HG03378 (cell line): ENCODE measurements around the gene SNPH.
"Not testable (repeated sequence)": the region's sequence is repeated elsewhere in the genome, so short reads cannot be mapped to it uniquely, and the experiment has no call there.

Experiments used
- ATAC-seq: cut with Tn5 transposase; IDR thresholded peaks from one replicate; pipeline ENCODE4 v1.9.1; 2021; ENCODE audit warnings: mild to moderate bottlenecking, moderate library complexity; ENCODE audit not compliant: unreplicated experiment

SNPH gene, protein sequence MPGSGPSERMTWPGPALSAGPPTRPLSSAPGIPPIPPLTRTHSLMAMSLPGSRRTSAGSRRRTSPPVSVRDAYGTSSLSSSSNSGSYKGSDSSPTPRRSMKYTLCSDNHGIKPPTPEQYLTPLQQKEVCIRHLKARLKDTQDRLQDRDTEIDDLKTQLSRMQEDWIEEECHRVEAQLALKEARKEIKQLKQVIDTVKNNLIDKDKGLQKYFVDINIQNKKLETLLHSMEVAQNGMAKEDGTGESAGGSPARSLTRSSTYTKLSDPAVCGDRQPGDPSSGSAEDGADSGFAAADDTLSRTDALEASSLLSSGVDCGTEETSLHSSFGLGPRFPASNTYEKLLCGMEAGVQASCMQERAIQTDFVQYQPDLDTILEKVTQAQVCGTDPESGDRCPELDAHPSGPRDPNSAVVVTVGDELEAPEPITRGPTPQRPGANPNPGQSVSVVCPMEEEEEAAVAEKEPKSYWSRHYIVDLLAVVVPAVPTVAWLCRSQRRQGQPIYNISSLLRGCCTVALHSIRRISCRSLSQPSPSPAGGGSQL

DNA sequence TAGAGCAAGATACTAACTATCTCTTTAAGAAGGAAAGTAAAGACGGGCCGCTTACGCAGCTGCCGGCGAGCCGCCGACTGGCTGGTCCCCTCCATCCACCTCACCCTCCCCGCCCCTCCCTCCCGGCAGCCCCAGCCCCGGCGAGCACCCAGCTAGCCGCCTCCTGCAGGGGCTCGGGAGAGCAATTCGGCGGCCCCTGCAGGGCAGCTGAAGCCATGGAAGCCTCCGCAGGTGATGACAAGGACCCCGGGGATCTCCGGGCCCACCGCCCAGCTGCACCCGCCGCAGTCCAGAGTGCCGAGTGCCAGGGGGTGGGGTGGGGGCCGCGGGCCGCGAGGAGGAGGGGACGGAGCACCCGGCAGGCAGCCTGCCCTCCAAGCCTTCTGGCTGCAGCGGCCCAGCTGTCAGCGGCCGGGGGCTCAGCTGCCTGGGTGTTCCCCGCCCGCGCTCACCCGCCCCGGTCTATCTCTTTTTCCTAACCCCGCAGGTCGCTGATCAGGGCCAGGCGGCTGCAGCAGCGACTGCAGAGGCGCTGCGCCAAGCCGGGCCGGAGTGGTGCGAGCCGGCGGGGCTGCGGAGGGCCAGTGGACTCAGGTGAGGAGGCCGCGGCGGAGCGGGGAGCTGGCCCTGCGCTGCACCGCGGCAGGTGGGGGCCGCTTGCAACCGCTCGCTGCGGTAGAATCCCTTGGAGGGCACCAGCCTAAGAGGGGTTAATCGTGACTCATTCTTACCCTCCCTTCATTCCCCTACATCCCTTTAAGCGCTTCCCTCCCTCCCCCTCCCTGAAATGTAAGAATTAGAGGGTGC lies at the start of gene SNPH:
Gene SNPH (plus strand): TSS at position 128 of the 807 bp plus-strand sequence. CDS start 29,946 bp downstream, outside the sequence.
- ATAC-seq, result no peak

DNA sequence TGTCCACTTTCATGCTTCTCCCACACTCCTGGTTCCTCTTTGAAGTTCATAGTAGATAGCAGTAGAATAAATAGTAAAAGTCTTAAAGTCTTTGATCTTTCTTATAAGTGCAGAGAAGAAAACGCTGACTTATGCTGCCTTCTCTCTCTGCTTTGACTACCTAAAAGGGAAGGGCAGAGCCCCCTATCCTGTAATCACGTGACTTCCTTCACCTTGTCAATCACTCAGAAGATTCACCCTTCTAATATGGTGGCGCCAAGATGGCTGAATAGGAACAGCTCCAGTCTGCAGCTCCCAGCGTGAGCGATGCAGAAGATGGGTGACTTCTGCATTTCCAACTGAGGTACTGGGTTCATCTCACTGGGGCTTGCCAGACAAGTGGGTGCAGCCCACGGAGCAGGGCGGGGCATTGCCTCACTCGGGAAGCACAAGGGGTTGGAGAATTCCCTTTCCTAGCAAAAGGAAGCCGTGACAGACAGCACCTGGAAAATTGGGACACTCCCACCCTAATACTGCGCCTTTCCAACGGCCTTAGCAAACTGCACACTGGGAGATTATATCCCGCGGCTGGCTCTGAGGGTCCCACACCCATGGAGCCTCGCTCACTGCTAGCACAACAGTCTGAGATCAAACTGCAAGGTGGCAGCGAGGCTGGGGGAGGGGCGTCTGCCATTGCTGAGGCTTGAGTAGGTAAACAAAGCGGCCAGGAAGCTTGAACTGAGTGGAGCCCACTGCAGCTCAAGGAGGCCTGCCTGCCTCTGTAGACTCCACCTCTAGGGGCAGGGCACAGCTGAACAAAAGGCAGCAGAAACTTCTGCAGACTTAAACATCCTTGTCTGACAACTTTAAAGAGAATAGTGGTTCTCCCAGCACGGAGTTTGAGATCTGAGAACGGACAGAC lies 49.3 kb upstream of the SNPH start:
- not testable (repeated sequence) for ATAC-seq

DNA sequence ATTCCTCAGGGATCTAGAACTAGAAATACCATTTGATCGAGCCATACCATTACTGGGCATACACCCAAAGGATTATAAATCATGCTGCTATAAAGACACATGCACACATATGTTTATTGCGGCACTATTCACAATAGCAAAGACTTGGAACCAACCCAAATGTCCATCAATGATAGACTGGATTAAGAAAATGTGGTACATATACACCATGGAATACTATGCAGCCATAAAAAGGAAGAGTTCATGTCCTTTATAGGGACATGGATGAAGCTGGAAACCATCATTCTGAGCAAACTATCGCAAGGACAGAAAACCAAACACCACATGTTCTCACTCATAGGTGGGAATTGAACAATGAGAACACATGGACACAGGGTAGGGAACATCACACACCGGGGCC lies 43.3 kb upstream of the SNPH start:
- not testable (repeated sequence) for ATAC-seq

DNA sequence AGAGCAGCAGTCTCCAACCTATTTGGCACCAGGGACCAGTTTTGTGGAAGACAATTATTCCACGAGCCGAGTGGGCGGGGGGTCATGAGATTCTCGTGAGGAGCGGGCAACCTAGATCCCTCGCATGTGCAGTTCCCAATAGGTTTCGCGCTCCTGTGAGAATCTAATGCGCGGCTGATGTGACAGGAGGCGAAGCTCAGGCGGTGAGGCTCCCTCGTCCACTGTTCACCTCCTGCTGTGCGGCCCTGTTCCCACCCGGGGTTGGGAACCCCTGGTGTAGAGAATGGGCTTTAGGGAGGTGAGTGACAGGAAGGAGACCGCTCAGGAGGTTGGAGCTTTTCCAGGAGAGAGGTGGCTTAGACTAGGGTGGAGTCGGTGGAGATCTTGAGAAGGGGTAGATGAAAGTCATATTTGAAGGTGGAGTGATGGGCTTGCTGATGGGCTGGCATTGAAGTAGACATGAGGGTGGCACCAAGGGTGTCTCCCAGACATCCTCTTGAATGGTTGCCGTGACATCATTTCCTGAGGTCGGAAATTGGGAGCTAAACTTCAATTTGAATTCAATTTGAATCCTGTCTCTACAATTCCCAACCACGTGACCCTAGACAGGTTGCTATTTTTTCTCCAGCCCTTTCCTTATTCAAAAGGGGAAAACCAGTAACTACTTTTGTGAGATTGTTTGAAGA lies 41.7 kb upstream of the SNPH start:
- no peak for ATAC-seq

DNA sequence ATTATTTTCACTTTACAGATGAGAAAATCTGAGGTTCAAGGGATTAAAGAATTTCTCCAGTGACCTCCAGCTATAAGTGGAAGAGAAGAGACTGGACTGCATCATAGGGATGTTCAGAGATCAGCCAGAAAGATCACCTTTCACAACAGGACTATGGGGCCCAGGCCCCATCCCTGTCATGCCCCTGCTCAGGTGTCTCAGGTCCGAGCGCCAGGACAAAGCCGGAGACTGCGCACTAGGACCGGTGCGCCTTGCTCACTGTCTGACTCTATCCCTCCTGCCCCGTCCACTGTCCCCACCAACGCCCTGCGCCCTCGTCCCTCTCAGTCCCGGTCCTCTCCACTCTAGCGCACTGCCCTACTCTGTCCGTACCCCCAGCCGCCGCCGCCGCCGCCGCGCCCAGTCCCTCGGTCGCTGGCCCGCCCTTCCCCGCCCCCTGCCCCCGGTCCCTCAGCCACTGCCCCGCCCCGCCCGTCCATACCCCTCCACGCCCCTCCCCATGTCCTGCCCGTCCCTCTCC lies 40.8 kb upstream of the SNPH start:
- ATAC-seq, result no peak

DNA sequence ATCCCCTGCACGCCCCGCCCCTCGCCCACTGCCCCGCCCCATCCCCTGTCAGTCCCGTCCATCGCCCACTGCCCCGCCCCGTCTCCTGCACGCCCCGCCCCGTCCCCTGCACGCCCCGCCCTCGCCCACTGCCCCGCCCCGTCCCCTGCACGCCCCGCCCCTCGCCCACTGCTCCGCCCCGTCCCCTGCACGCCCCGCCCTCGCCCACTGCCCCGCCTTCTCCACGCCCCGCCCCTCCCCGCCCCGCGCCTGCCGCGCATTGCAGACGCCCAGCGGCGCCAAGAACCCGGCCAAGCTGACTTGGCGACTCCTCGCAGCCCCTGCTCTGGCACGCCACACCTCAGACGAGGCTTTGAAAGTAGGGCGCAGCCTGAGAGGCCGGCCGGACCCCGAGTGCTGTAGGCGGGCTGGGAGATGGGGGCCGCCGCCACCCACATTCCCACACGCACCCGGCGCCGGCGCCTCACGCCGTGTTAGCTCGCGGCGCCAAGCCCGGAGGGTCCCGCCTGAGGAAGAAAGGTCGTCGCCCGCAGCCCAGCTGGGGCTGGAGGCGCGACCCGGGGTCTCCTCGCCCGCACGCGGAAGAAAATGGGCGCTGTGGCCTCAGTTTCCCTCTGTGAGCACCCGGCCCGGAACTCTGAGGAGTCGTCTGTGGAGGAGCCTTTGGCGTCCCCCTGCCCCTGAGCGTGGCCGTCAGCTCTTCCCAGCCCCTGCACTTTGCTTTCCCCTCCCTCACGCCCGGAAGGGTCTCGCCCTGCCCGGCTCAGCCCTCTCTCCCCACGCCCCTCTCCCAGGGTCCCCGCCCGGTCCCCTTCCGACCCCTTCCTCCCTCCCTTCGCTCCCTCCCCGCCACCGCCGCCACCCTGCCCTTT lies 40.1 kb upstream of the SNPH start, which contains the start of gene RAD21L1:
Gene RAD21L1 (plus strand): TSS at position 262 of the 872 bp plus-strand sequence. CDS start 2,410 bp downstream, outside the sequence.
- no peak for ATAC-seq

DNA sequence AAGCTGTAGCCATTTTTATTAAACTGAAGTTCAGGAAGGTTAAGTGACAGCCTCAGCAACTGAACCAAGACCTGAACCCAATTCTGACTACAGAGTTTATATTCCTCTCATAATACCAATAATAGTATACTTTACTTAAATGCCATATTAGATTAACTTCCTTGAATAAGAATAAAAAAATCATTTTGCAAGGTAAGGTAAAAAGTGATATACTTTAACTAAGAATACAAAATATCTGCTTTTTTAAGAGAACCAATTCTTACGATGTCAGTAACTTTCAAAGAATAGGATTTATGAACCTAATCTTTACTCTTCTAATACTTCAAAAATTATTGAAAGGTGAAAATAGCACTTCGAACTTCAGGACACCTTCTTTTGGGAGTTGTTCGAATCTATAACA lies 36.6 kb upstream of the SNPH start:
- ATAC-seq, result no peak

DNA sequence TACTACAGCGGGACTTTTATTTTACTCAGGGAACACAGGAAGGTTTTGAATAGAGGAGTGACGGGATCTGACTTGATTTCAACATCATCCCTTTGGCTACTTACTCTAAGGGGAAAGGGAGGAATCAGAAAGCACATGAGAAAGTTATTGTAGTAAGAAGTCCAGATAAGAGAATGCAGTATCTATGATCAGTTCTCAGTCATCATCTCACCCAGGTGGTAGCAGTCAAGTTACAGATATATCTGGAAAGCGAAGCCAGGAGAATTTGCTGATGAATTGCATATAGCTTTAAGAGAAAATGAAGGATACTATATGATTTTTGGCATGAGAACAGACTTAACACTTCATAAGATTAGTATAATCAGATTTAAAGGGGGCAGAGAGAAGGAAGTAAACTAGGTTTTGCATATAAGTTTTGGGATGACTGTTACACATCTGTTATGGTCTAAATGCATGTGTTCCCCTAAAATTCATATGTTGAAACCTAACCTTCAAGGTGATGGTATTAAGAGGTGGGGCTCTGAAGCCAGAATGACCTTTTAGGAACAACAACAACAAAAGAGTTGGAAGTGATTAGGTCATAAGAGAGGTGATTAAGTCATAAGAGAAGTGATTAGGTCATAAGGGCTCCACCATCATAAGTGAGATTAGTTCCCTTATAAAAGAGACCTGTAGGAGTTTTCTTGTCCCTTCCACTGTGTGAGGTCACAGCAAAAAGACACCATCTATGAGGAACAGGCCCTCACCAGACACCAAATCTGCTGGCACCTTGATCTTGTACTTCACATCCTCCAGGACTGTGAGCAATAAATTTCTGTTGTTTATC lies 33.6 kb upstream of the SNPH start:
- ATAC-seq, result no peak

DNA sequence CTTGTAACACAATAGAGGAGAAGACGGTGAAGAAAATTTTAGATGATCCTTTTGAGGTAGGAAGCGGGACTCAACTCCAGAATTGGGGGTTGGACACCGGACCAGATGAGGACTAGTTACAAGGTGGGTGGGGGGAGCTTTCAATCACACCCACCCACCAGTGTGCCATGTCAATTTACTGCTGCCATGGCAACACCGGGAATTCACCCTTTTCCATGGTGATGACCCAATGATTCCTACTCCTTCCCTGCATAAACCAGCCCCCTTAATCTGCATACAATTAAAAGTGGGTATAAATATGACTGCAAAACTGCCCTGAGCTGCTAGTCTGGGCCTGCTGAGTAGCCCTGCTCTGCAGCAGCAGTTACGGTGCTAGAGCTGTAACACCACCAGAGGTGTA lies 25.5 kb upstream of the SNPH start:
- no peak for ATAC-seq

DNA sequence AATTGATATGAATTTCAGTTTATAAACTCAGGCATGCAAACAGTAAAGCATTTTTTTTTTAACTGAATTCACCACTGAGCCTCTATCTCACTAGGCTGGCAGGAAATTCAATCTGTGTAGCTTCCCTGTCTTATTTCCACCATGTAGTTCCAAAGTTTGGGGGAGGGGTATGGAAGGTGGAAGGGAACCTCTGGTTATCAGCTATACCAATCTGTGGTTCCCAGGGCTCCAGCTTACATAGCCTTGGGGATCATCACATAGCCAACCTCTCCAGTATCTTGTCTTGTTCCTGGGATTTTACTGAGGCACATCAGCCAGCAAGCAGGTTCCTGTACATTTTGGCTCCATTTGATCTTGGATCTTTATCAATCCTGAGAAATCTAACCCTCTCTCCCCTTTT lies 24.6 kb upstream of the SNPH start:
- no peak for ATAC-seq

DNA sequence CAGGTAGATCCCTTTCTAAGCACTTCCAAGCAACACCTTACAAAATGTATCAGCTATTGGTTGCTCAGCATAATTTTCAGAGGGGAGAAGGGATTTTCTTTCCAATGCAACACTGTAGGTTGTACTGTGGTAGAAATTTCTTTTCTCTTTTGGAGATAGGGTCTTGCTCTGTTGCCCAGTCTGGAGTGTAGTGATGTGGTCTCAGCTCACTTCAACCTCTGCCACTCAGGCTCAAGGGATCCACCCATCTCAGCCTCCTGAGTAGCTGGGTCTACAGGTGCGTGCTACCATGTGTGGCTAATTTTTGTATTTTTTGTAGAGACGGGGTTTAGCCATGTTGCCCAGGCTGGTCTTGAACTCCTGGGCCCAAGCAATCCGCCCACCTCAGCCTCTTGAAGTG lies 24.0 kb upstream of the SNPH start:
- ATAC-seq, result no peak

DNA sequence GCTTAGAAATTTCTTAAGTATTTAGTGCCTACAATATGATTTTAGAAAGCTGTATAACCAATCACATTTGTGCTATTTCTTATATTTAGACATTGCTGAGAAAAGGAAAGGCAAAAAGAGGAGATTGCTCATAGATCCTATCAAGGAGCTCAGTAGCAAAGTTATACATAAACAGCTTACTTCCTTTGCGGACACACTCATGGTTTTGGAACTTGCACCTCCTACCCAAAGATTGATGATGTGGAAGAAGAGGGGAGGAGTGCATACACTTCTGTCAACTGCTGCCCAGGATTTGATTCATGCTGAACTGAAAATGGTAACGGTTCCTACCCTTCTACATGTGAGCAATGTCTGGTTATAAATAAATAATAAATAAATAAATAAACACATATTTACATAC lies 23.6 kb upstream of the SNPH start:
- no peak for ATAC-seq

DNA sequence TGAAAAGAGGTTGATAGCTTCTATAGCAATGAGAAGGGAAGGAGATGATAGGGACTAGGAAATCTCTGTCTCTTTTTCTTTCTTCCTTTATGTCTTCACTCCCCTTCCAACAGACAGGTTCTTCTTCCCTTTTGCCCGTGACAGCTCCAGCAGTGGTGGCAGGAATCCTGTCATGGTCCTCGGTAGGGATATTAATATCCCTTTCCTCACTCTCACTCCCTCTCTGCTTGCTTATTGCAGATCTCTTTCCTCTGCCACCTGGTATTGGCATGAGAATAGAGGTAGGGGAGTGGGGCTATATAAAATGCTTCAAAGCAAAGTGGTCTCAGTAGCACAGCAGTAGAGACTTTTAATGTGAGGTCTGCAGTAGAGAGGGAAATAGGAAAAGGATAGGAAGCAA lies 20.5 kb upstream of the SNPH start:
- ATAC-seq, result no peak

DNA sequence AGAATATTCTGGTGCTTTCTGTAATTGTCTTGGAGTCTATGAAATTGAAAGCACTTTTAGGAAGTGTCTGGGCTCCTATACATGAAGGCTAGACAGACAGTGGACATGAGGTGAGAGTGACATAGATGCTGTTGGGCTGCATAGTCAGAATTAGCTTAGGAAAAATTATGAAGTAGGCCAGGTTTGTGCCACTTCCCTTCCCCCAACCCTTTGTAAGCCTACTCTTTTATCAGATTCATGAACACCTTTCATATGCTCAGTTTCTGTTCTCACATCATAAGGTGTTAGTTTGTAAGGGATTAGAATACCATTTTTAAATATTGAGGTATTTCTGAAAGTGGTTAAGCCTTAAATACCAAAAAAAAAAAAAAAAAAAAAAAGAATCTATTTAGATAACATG lies 18.4 kb upstream of the SNPH start:
- no peak for ATAC-seq

DNA sequence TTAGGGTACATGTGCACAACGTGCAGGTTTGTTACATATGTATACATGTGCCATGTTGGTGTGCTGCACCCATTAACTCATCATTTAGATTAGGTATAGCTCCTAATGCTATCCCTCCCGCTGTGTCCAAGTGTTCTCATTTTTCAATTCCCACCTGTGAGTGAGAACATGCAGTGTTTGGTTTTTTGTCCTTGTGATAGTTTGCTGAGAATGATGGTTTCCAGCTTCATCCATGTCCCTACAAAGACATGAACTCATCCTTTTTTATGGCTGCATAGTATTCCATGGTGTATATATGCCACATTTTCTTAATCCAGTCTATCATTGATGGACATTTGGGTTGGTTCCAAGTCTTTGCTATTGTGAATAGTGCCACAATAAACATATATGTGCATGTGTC lies 15.8 kb upstream of the SNPH start:
- not testable (repeated sequence) for ATAC-seq

DNA sequence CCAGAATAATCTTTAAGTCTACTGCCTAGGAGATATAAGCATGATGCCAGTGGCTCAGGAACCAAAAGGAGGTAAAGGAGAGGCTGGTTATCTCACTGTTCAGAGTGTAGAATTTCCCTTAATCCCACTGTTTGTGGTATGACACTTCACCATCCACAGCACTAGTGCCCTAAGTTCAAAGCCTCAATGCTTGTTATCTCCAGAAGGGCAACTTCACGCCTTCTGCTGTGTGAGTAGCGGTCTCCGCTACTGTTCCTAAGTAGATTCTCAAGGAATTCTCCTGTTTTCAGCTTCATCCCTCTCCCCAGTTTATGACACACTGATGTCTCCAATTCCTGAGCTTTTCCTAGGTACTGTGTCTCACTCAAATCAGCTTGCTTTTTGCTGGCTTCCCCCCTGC lies 13.7 kb upstream of the SNPH start:
- ATAC-seq, result no peak

DNA sequence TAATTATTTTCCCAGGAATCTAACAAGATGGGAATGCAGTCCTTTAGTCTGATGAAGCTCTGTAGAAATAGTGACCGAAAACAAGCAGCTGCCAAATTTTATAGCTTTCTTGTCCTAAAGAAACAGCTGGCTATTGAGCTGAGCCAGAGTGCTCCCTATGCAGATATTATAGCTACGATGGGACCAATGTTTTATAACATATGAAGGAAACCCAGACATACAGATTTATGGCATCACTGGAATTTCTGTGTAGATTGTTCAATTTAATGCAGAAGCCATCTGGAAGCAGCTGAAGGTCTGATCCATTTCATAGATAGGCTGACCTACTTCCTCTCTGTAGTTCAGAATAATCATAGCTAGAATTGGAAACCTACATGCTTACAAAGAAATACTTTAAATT lies 11.8 kb upstream of the SNPH start:
- no peak for ATAC-seq

DNA sequence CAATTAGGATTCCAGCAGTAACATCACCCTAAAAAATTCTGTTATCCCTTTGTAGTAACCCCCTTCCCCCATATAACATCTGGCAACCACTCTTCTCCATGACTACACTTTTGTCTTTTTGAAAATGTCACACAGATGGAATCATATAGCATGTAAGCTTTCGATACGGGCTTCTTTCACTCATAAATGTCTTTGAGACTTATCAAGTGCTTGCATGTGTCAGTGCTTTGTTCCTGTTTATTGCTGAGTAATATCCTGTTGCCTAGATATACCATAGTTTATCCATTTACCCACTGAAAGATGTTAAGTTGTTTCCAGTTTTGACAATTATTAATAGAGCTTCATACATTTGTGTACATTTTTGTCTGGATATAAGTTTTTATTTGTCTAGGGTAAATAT lies 10.4 kb upstream of the SNPH start:
- no peak for ATAC-seq
